ENCODE results near the gene TMEM14B. TPM values are rescaled to one million over a fixed set of nuclear protein-coding genes. Genes with fewer than 3 reads are reported as not detected.

Gene TMEM14B
- total RNA-seq, 4 donors from 2014 or later: 40.8 to 64.7 (median 45.5) TPM

DNA sequence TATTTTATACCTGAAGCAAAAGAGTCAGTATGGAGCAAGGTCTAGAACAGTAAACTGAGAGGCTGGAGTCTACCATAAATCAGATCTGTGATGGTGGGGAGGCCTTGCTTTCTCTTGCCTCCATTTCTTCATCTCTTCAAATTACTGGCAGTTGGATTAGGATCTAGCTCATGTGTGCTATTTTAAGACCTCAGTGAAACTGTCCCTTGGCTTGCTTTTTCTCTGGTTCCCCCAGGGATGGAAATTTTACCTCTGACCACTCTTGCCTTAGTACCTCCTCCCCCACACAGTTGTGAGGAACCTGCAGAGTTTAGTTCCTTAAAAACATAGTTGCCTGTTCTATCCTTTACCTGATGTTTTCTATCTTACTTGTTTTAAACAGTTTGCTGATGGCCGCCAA is 8.5 kb downstream of the TMEM14B start:
- H3K4me3 ChIP-seq: no peak overlapping the region
- no peaks in the 10 kb centered on the region for H3K9me3 ChIP-seq
- DNase-seq (ENCODE audit: low spot score in 2 of 2): no peak
- no peaks in the 10 kb centered on the region for H3K27me3 ChIP-seq
- H3K36me3 ChIP-seq: peaks cover 61% of the 10 kb centered on the region
- TF ChIP-seq POLR2AphosphoS5 (IDR thresholded peaks at IDR 0.05) (no peak), POLR2A (IDR thresholded peaks at IDR 0.05) (no peak), EP300 (IDR thresholded peaks at IDR 0.05) (no peak)
- TF ChIP-seq, protein P1, sequence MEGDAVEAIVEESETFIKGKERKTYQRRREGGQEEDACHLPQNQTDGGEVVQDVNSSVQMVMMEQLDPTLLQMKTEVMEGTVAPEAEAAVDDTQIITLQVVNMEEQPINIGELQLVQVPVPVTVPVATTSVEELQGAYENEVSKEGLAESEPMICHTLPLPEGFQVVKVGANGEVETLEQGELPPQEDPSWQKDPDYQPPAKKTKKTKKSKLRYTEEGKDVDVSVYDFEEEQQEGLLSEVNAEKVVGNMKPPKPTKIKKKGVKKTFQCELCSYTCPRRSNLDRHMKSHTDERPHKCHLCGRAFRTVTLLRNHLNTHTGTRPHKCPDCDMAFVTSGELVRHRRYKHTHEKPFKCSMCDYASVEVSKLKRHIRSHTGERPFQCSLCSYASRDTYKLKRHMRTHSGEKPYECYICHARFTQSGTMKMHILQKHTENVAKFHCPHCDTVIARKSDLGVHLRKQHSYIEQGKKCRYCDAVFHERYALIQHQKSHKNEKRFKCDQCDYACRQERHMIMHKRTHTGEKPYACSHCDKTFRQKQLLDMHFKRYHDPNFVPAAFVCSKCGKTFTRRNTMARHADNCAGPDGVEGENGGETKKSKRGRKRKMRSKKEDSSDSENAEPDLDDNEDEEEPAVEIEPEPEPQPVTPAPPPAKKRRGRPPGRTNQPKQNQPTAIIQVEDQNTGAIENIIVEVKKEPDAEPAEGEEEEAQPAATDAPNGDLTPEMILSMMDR (IDR thresholded peaks at IDR 0.05): no peak
- H3K4me1 ChIP-seq: peaks cover 11% of the 10 kb centered on the region
- no peak overlapping the region for H3K27ac ChIP-seq
- 84% methylated on average over 1 of the region's 1 CpG for WGBS

DNA sequence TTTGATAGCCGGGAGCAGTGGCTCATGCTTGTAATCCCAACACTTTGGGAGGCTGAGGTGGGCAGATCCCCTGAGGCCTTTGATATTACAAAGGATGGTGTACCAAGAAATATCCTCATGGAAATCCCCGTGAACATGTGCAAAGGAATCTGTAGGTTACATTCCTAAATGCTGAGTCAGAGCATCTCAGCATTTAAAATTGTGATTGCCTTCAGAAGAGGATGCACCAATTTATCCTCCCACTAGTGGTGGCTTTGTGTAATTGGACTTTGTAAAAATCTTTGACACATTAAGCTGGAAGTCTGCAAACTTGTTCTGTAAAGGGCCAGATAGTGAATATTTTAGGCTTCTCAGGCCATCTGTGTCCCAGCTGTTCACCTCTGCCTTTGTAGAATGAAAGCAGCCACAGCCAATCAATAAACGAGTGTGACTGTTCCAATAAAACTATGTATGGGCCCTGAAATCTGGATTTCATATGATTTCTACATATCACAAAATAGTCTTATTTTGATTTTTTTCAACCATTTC is 11.8 kb downstream of the TMEM14B start:
- TF ChIP-seq POLR2AphosphoS5 (IDR thresholded peaks at IDR 0.05): no peak
- TF ChIP-seq, protein P1 (IDR thresholded peaks at IDR 0.05): peak; percentile 14 to 34
- Histone ChIP-seq H3K27ac (no peak overlapping the region), H3K36me3 (peaks cover 31% of the 10 kb centered on the region)

DNA sequence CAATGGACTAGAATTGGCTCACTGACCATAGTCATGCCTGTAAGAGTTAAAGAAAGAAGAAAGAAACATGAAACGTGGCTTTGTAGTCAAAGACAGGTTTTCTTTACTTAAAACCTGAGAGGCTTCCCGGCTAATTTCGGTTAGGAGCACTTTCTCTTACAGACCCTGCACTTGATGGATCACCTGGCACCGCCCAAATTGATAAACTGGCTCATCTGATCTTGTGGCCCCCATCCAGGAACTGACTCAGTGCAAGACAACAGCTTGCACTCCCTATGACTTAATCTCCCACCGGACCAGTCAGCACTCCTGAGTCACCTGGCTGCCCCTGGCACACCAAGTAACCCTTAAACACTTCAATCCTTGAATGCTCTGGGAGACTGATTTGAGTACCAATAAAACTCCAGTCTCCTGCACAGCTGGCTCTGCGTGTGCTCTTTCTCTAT is 12.3 kb downstream of the TMEM14B start:
- Histone ChIP-seq H3K4me3 (no peak overlapping the region), H3K27me3 (no peaks in the 10 kb centered on the region), H3K36me3 (peaks cover 26% of the 10 kb centered on the region), H3K4me1 (peaks cover 11% of the 10 kb centered on the region), H3K9me3 (no peaks in the 10 kb centered on the region), H3K27ac (no peak overlapping the region)
- DNase-seq (ENCODE audit: low spot score in 2 of 2): no peak
- TF ChIP-seq POLR2A (IDR thresholded peaks at IDR 0.05): no peak
- TF ChIP-seq EP300 (IDR thresholded peaks at IDR 0.05): no peak
- TF ChIP-seq, protein P1 (IDR thresholded peaks at IDR 0.05): no peak
- no peak for TF ChIP-seq POLR2AphosphoS5 (IDR thresholded peaks at IDR 0.05)
- WGBS: 40% methylated on average over 6 of the region's 6 CpGs

More for the DNA sequence above, 11.8 kb downstream of the TMEM14B start:
- DNase-seq (ENCODE audit: low spot score in 2 of 2): no peak
- H3K27me3 ChIP-seq: no peaks in the 10 kb centered on the region
- WGBS: 37% methylated on average over 3 of the region's 3 CpGs
- peaks cover 11% of the 10 kb centered on the region for H3K4me1 ChIP-seq
- no peaks in the 10 kb centered on the region for H3K9me3 ChIP-seq
- H3K4me3 ChIP-seq: no peak overlapping the region

DNA sequence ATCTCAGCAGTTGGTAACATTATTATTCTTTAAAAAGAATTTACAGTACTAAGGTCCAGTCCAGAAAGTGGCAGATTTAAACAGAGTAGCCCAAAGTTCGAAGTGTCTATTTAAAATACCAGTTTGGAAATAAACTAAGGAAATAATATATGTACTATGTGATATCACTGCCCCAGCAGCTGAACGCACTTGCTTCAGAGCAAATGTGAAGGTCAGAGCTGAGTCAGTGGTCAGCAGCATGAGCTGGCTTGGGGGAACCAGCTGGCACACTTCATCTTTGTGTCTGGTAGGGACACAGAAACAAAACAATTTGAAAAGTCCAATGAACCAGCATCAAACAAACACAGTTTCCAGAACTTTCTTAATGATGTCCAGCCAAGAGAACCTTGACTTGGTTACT is 15.4 kb downstream of the TMEM14B start:
- Histone ChIP-seq H3K27ac (no peak overlapping the region), H3K27me3 (no peaks in the 10 kb centered on the region), H3K4me3 (no peak overlapping the region), H3K4me1 (peaks cover 11% of the 10 kb centered on the region), H3K9me3 (no peaks in the 10 kb centered on the region), H3K36me3 (no peaks in the 10 kb centered on the region)
- DNase-seq (ENCODE audit: low spot score in 2 of 2): no peak
- TF ChIP-seq EP300 (IDR thresholded peaks at IDR 0.05) (no peak), POLR2AphosphoS5 (IDR thresholded peaks at IDR 0.05) (no peak), POLR2A (IDR thresholded peaks at IDR 0.05) (no peak)
- TF ChIP-seq, protein P1 (IDR thresholded peaks at IDR 0.05): no peak
- WGBS: 80% methylated on average over 2 of the region's 2 CpGs

DNA sequence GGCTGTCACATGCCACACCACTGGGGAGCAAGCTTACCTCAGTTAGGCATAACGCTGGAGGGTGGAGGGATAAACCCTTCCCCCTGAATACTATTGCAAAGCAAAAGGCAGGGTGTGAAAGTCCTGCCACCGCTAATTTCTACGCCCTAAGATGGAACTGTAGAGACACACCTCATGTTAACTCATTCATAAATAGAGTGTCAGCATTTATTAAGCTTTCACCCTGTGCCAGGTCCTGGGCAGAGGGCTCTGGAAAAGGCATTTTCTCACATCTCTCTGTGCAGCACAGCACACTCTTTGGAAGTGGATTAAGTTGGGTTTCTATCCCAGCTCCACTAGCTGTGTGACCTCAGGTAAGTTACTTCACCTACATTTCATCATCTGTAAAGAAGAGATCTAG is 21.8 kb downstream of the TMEM14B start:
- Histone ChIP-seq H3K27ac (no peak overlapping the region), H3K9me3 (no peaks in the 10 kb centered on the region), H3K36me3 (peaks cover 17% of the 10 kb centered on the region), H3K27me3 (no peaks in the 10 kb centered on the region), H3K4me3 (no peak overlapping the region), H3K4me1 (no peaks in the 10 kb centered on the region)
- WGBS: 80% methylated on average over 3 of the region's 3 CpGs
- no peak for TF ChIP-seq POLR2A (IDR thresholded peaks at IDR 0.05)
- no peak for TF ChIP-seq EP300 (IDR thresholded peaks at IDR 0.05)
- TF ChIP-seq POLR2AphosphoS5 (IDR thresholded peaks at IDR 0.05): no peak
- TF ChIP-seq, protein P1 (IDR thresholded peaks at IDR 0.05): no peak
- DNase-seq (ENCODE audit: low spot score in 2 of 2): no peak
